Myocyte (in vitro differentiated cells): ENCODE data around the gene SMOC2. TPM values are rescaled to one million over a fixed set of nuclear protein-coding genes. Genes with fewer than 3 reads are reported as not detected.
"Not testable (repeated sequence)": the region's sequence is repeated elsewhere in the genome, so short reads cannot be mapped to it uniquely, and the experiment has no call there.

ENCODE experiments used
- DNase-seq: peaks from one replicate; pipeline ENCODE4 v3.0.0-alpha.2; 2012; ENCODE audit warnings: low read depth
- total RNA-seq: library from RNA; depleted of rRNA; stranded (reverse); fragments of >200 nt; gene quantifications from 2 replicates; pipeline ENCODE4 v1.2.3, GENCODE V29; 2014

Gene SMOC2
- total RNA-seq, 1 donor from 2014 or later: not detected

- DNase-seq: no peak
These were observed 96.5 kb downstream of the SMOC2 start for GRCh38 chr6:168537540-168537884.

- not testable (repeated sequence) for DNase-seq
These were observed 97.4 kb downstream of the SMOC2 start for GRCh38 chr6:168538188-168538891.

GRCh38 chr6:168538892-168539811 is 98.2 kb downstream of the SMOC2 start:
- DNase-seq: no peak

GRCh38 chr6:168540713-168541291 is 99.8 kb downstream of the SMOC2 start:
- no peak for DNase-seq

GRCh38 chr6:168541307-168541706 is 100.3 kb downstream of the SMOC2 start:
- DNase-seq: no peak

GRCh38 chr6:168542301-168542700 is 101.3 kb downstream of the SMOC2 start:
- peak; percentile 50 for DNase-seq

- DNase-seq: no peak
These were observed 104.4 kb downstream of the SMOC2 start for GRCh38 chr6:168545428-168545827.

- DNase-seq: no peak
These were observed 105.2 kb downstream of the SMOC2 start for GRCh38 chr6:168546151-168546550.

- no peak for DNase-seq
These were observed 105.7 kb downstream of the SMOC2 start for GRCh38 chr6:168546730-168547129.

GRCh38 chr6:168550326-168550725 is 109.3 kb downstream of the SMOC2 start:
- no peak for DNase-seq

GRCh38 chr6:168554472-168554871 is 113.5 kb downstream of the SMOC2 start:
- DNase-seq: no peak

GRCh38 chr6:168554898-168555617 is 114.1 kb downstream of the SMOC2 start:
- DNase-seq: no peak

- DNase-seq: no peak
These were observed 114.8 kb downstream of the SMOC2 start for GRCh38 chr6:168555618-168556273.

- DNase-seq: no peak
These were observed 116.5 kb downstream of the SMOC2 start for GRCh38 chr6:168557512-168557911.

- no peak for DNase-seq
These were observed 117.7 kb downstream of the SMOC2 start for GRCh38 chr6:168558686-168559085.

GRCh38 chr6:168559574-168560098 is 118.7 kb downstream of the SMOC2 start:
- no peak for DNase-seq

- no peak for DNase-seq
These were observed 119.1 kb downstream of the SMOC2 start for GRCh38 chr6:168560126-168560525.

- DNase-seq: no peak
These were observed 121.7 kb downstream of the SMOC2 start for GRCh38 chr6:168562576-168563151.

GRCh38 chr6:168563656-168564055 is 122.7 kb downstream of the SMOC2 start:
- no peak for DNase-seq

GRCh38 chr6:168565112-168565511 is 124.1 kb downstream of the SMOC2 start:
- DNase-seq: no peak
